ENCODE measurements around the gene ATP10A. TPM values are rescaled to one million over a fixed set of nuclear protein-coding genes. Genes with fewer than 3 reads are reported as not detected.
A peak's percentile ranks its signal among the peaks of the same experiment; 100 is the strongest.

Gene ATP10A
- total and polyA plus RNA-seq, 8 donors: 0.04 to 1.2 (median 0.41) TPM

GRCh38 chr15:25688166-25688565, 175.0 kb downstream of the ATP10A start:
- intact Hi-C loops (cut with DNase I): no loop called here
- TF ChIP-seq CTCF (IDR thresholded peaks at IDR 0.05): no peak
- 76 to 85% methylated on average over 9 of the region's 9 CpGs for WGBS, 2 donors
- DNase-seq (peak in 1 of 6 donors; percentile 23), ATAC-seq (no peak), FAIRE-seq (no peak)
- no peak overlapping the region for H3K4me3 ChIP-seq
- H3K4me1 ChIP-seq: no peaks in the 10 kb centered on the region
- H3K27ac ChIP-seq: no peak overlapping the region
- H3K27me3 ChIP-seq: no peaks in the 10 kb centered on the region
- no peaks in the 10 kb centered on the region for H3K36me3 ChIP-seq
- no peaks in the 10 kb centered on the region for H3K9me3 ChIP-seq

GRCh38 chr15:25687689-25688088, 175.4 kb downstream of the ATP10A start:
- H3K4me1 ChIP-seq: no peaks in the 10 kb centered on the region
- H3K27ac ChIP-seq: no peak overlapping the region
- FAIRE-seq (no peak), ATAC-seq (no peak), DNase-seq (peak in 1 of 6 donors; percentile 13)
- intact Hi-C loops (cut with DNase I): no loop called here
- no peak for TF ChIP-seq CTCF (IDR thresholded peaks at IDR 0.05)
- WGBS, 2 donors: 73 to 89% methylated on average over 15 of the region's 15 CpGs
- no peaks in the 10 kb centered on the region for H3K36me3 ChIP-seq
- H3K27me3 ChIP-seq: no peaks in the 10 kb centered on the region
- H3K4me3 ChIP-seq: no peak overlapping the region
- H3K9me3 ChIP-seq: no peaks in the 10 kb centered on the region

GRCh38 chr15:25687276-25687675, 175.9 kb downstream of the ATP10A start:
- WGBS, 2 donors: 78 to 93% methylated on average over 5 of the region's 5 CpGs
- DNase-seq (peak in 1 of 6 donors; percentile 8), ATAC-seq (no peak), FAIRE-seq (no peak)
- no peak for TF ChIP-seq CTCF (IDR thresholded peaks at IDR 0.05)
- Histone ChIP-seq H3K4me3 (no peak overlapping the region), H3K27ac (no peak overlapping the region), H3K36me3 (no peaks in the 10 kb centered on the region), H3K9me3 (no peaks in the 10 kb centered on the region), H3K27me3 (no peaks in the 10 kb centered on the region), H3K4me1 (no peaks in the 10 kb centered on the region)
- intact Hi-C loops (cut with DNase I): no loop called here

- intact Hi-C loops (cut with DNase I): no loop called here
- FAIRE-seq (no peak), DNase-seq (peak in 1 of 6 donors; percentile 28), ATAC-seq (no peak)
- Histone ChIP-seq H3K4me3 (no peak overlapping the region), H3K9me3 (no peaks in the 10 kb centered on the region), H3K4me1 (no peaks in the 10 kb centered on the region), H3K36me3 (no peaks in the 10 kb centered on the region), H3K27ac (no peak overlapping the region), H3K27me3 (no peaks in the 10 kb centered on the region)
- WGBS, 2 donors: 49 to 65% methylated on average over 6 of the region's 6 CpGs
- TF ChIP-seq CTCF (IDR thresholded peaks at IDR 0.05): no peak
Observed at GRCh38 chr15:25686780-25687179, 176.3 kb downstream of the ATP10A start.

GRCh38 chr15:25684521-25685431, 178.4 kb downstream of the ATP10A start:
- intact Hi-C loops (cut with DNase I): no loop called here
- Histone ChIP-seq H3K4me3 (no peak overlapping the region), H3K27me3 (no peaks in the 10 kb centered on the region), H3K27ac (no peak overlapping the region), H3K9me3 (no peaks in the 10 kb centered on the region), H3K36me3 (no peaks in the 10 kb centered on the region), H3K4me1 (no peaks in the 10 kb centered on the region)
- DNase-seq (no peak), ATAC-seq (peak in 3 of 4 donors; percentile 41 to 65 (median 43)), FAIRE-seq (no peak)
- TF ChIP-seq CTCF (IDR thresholded peaks at IDR 0.05): no peak
- 74 to 75% methylated on average over 13 of the region's 13 CpGs for WGBS, 2 donors
